ENCODE measurements around the gene MCM3AP. TPM values are rescaled to one million over a fixed set of nuclear protein-coding genes. Genes with fewer than 3 reads are reported as not detected.

MCM3AP gene
- 73.0 and 129 TPM in 2 replicates for total RNA-seq

GRCh38 chr21:46285206-46285661 lies at the start of gene MCM3AP:
TSS of gene MCM3AP (minus strand) at chr21:46285611. CDS start at chr21:46285286, 325 bp downstream.

GRCh38 chr21:46323710-46324389 lies 38.4 kb upstream of the MCM3AP start, which contains the start of the genes C21orf58 and PCNT:
TSS of gene C21orf58 (minus strand) at chr21:46323870. CDS start at chr21:46322738, 1,132 bp downstream.
TSS of gene PCNT (plus strand) at chr21:46324156. CDS start at chr21:46324229, 73 bp downstream.

GRCh38 chr21:46285761-46286647 lies 593 bp upstream of the MCM3AP start, which contains the start of gene YBEY:
TSS of gene YBEY (plus strand) at chr21:46286342. CDS start at chr21:46286914, 572 bp downstream.

DNA sequence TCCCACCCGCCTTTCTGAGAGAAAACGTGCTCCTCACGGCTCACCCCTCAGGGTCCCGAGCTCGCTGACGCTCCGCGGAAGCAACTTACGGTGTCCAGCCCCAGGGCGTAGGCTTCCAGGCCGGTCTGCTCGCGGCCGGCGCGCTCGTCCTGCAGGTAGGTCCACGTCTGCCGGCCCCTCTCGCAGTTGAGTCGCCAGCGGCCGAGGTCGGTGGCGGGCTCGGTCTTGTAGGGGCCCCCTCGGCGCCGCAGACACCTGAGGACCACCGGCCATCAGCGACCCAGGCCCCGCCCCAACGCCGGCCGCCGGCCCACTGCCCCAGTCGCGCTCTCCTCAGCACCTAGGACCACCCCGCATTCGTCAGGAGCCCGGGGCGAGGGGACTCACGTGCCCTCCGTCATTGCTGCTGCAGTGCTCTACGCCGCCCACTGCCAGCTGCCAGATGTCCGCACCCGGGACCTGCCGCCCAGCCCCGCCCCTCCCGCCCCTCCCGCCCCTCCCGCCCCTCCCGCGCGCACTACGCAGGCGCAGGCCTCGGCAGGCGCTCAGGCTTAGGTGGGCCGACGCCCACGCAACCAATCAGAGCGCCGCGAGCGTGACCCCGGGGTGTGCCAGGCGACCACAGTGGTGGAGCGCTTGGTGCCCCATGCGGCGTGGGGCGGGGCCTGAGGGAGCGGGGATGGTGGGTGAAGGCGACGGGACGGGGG lies 56.9 kb downstream of the MCM3AP start, which contains the start of gene LSS:
TSS of gene LSS (minus strand) at position 430 of the 707 bp plus-strand sequence. CDS start at position 401, 29 bp downstream.

Other genes starting within 250 kb of the MCM3AP start
- 1,261 and 1,787 TPM in 2 replicates for gene COL6A2, start 187.5 kb downstream of the MCM3AP start, total RNA-seq
- 0.30 and 0.51 TPM in 2 replicates for gene FTCD, start 130.0 kb downstream of the MCM3AP start, total RNA-seq
- 3.3 and 5.2 TPM in 2 replicates for gene SPATC1L, start 101.2 kb downstream of the MCM3AP start, total RNA-seq
- gene LSS, start 56.8 kb downstream of the MCM3AP start, total RNA-seq = 91.8 and 133 TPM in 2 replicates
- gene YBEY, start 731 bp upstream of the MCM3AP start, total RNA-seq = 8.3 and 14.0 TPM in 2 replicates
- 2.4 and 4.8 TPM in 2 replicates for gene C21orf58, start 38.3 kb upstream of the MCM3AP start, total RNA-seq
- 13.4 and 24.8 TPM in 2 replicates for gene PCNT, start 38.5 kb upstream of the MCM3AP start, total RNA-seq
- gene DIP2A, start 173.3 kb upstream of the MCM3AP start, total RNA-seq = 17.5 and 34.0 TPM in 2 replicates

Data from smooth muscle cell of the umbilical artery (primary cell).